Measurements from ENCODE around the gene TMEM170B. TPM values are rescaled to one million over a fixed set of nuclear protein-coding genes. Genes with fewer than 3 reads are reported as not detected.

TMEM170B gene
- polyA plus RNA-seq, 3 donors: 11.7 to 33.4 (median 19.7) TPM

GRCh38 chr6:11592294-11592906 lies 54.9 kb downstream of the TMEM170B start:
- Histone ChIP-seq H3K79me2 (ENCODE audit: insufficient read depth, low read length) (no peaks in the 10 kb centered on the region), H3K9me3 (replicated peaks in 1 of 2; ENCODE audit: control insufficient read depth in 1 of 2, insufficient read depth in 1 of 2, low read length in 2 of 2) (no peaks in the 10 kb centered on the region), H4K20me1 (ENCODE audit: insufficient read depth, low read length) (no peaks in the 10 kb centered on the region), H3K27ac (ENCODE audit: low read depth in 1 of 2, low read length in 2 of 2) (no peak overlapping the region), H3K4me3 (replicated peaks in 1 of 3; ENCODE audit: low read depth in 2 of 3, low read length in 3 of 3) (no peak overlapping the region), H2AFZ (ENCODE audit: insufficient read depth, low read depth, low read length, poor library complexity, severe bottlenecking) (no peak overlapping the region), H3K9ac (ENCODE audit: insufficient read depth, low read length, poor library complexity, severe bottlenecking) (no peak overlapping the region), H3K36me3 (replicated peaks in 1 of 2; ENCODE audit: control insufficient read depth in 1 of 2, insufficient read depth in 2 of 2, low read length in 2 of 2) (no peaks in the 10 kb centered on the region), H3K4me2 (replicated peaks; ENCODE audit: extremely low read depth, low read length, poor library complexity, severe bottlenecking) (no peak overlapping the region), H3K27me3 (ENCODE audit: control insufficient read depth in 2 of 2, insufficient read depth in 2 of 2, low read length in 2 of 2) (no peaks in the 10 kb centered on the region), H3K4me1 (ENCODE audit: control insufficient read depth in 1 of 2, insufficient read depth in 2 of 2, low read length in 2 of 2) (no peaks in the 10 kb centered on the region)
- Mint-ChIP-seq H3K4me3 (no peak overlapping the region), H3K4me1 (no peaks in the 10 kb centered on the region), H3K36me3 (no peaks in the 10 kb centered on the region), H3K27ac (no peak overlapping the region), H3K9me3 (no peaks in the 10 kb centered on the region), H3K27me3 (ENCODE audit: low read depth in 3 of 3) (peaks cover 0 to 1% (median 0%) of the 10 kb centered on the region in 3 donors)
- no peak for TF ChIP-seq CTCF (IDR thresholded peaks at IDR 0.05)
- 88% methylated on average over 7 of the region's 8 CpGs for WGBS (ENCODE audit: insufficient coverage)
- DNase-seq: no peak
- intact Hi-C loops (cut with micrococcal nuclease): no loop called here

GRCh38 chr6:11593096-11593495 lies 55.5 kb downstream of the TMEM170B start:
- Mint-ChIP-seq H3K4me3 (no peak overlapping the region), H3K4me1 (no peaks in the 10 kb centered on the region), H3K27ac (no peak overlapping the region), H3K36me3 (no peaks in the 10 kb centered on the region), H3K9me3 (no peaks in the 10 kb centered on the region), H3K27me3 (ENCODE audit: low read depth in 3 of 3) (peaks cover 0 to 1% (median 0%) of the 10 kb centered on the region in 3 donors)
- H3K27ac ChIP-seq (ENCODE audit: low read depth in 1 of 2, low read length in 2 of 2): no peak overlapping the region
- H3K36me3 ChIP-seq (replicated peaks in 1 of 2; ENCODE audit: control insufficient read depth in 1 of 2, insufficient read depth in 2 of 2, low read length in 2 of 2): no peaks in the 10 kb centered on the region
- no peaks in the 10 kb centered on the region for H3K4me1 ChIP-seq (ENCODE audit: control insufficient read depth in 1 of 2, insufficient read depth in 2 of 2, low read length in 2 of 2)
- H3K4me3 ChIP-seq (replicated peaks in 1 of 3; ENCODE audit: low read depth in 2 of 3, low read length in 3 of 3): no peak overlapping the region
- WGBS (ENCODE audit: insufficient coverage): 98% methylated on average over 8 of the region's 9 CpGs
- no peaks in the 10 kb centered on the region for H3K9me3 ChIP-seq (replicated peaks in 1 of 2; ENCODE audit: control insufficient read depth in 1 of 2, insufficient read depth in 1 of 2, low read length in 2 of 2)
- no peak overlapping the region for H2AFZ ChIP-seq (ENCODE audit: insufficient read depth, low read depth, low read length, poor library complexity, severe bottlenecking)
- no peaks in the 10 kb centered on the region for H4K20me1 ChIP-seq (ENCODE audit: insufficient read depth, low read length)
- H3K79me2 ChIP-seq (ENCODE audit: insufficient read depth, low read length): no peaks in the 10 kb centered on the region
- TF ChIP-seq CTCF (IDR thresholded peaks at IDR 0.05): no peak
- intact Hi-C loops (cut with micrococcal nuclease): no loop called here
- no peaks in the 10 kb centered on the region for H3K27me3 ChIP-seq (ENCODE audit: control insufficient read depth in 2 of 2, insufficient read depth in 2 of 2, low read length in 2 of 2)
- no peak for DNase-seq
- no peak overlapping the region for H3K4me2 ChIP-seq (replicated peaks; ENCODE audit: extremely low read depth, low read length, poor library complexity, severe bottlenecking)
- H3K9ac ChIP-seq (ENCODE audit: insufficient read depth, low read length, poor library complexity, severe bottlenecking): no peak overlapping the region
